ENCODE measurements around the gene DDX1. TPM values are rescaled to one million over a fixed set of nuclear protein-coding genes. Genes with fewer than 3 reads are reported as not detected.
A peak's percentile ranks its signal among the peaks of the same experiment; 100 is the strongest.

The DDX1 gene
- total RNA-seq, 3 donors from 2014 or later, result 57.4 to 72.6 (median 71.0) TPM

DNA sequence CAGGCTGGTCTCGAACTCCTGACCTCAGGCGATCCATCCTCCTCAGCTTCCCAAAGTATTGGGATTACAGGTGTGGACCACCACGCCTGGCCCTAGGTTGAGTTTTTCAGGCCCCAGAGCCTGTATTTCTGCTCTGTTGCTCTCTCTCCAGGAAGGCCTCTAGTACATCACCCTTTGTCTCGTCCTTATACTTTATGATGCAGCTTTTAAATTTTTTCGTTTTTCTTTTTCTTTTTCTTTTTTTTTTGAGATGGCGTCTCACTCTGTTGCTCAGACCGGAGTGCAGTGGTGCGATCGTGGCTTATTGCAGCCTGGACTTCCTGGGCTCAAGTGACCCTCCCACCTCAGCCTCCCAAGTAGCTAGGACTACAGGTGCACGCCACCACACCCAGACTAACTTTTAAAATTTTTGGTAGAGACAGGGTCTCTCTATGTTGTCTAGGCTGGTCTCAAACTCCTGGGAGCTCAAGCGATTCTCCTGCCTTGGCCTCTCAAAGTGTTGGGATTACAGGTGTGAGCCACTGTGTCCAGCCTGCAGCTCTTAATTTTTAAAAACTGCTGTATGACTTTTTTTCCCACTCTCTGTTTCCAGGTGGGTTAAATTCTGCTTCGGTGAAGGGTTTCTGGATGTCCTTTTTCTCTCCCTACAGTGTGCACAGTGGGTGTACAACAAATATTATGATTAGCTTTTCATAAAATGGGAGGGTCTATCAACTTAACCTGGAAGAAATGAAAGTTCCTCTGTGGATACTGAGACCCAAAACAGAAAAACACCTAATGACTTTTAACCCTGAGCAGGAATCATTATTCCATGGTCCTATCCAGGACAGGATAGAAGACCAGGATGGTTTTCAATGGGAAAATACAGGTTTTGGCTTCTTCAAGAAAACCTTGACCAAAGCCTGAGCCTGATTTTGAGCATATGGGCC lies 47.9 kb downstream of the DDX1 start:
- no peak overlapping the region for H3K27ac ChIP-seq
- H3K4me1 ChIP-seq, result no peaks in the 10 kb centered on the region
- H3K4me3 ChIP-seq, result no peak overlapping the region
- H3K9me3 ChIP-seq, result no peaks in the 10 kb centered on the region
- no peaks in the 10 kb centered on the region for H3K36me3 ChIP-seq
- no peak for DNase-seq (ENCODE audit: low spot score in 2 of 2)
- intact Hi-C loops (cut with DNase I; ENCODE audit: low total_unique reads), result no loop called here
- H3K27me3 ChIP-seq, result no peaks in the 10 kb centered on the region
- TF ChIP-seq POLR2AphosphoS5 (IDR thresholded peaks at IDR 0.05), result no peak
- no peak for TF ChIP-seq POLR2A (IDR thresholded peaks at IDR 0.05)
- TF ChIP-seq, protein P1, sequence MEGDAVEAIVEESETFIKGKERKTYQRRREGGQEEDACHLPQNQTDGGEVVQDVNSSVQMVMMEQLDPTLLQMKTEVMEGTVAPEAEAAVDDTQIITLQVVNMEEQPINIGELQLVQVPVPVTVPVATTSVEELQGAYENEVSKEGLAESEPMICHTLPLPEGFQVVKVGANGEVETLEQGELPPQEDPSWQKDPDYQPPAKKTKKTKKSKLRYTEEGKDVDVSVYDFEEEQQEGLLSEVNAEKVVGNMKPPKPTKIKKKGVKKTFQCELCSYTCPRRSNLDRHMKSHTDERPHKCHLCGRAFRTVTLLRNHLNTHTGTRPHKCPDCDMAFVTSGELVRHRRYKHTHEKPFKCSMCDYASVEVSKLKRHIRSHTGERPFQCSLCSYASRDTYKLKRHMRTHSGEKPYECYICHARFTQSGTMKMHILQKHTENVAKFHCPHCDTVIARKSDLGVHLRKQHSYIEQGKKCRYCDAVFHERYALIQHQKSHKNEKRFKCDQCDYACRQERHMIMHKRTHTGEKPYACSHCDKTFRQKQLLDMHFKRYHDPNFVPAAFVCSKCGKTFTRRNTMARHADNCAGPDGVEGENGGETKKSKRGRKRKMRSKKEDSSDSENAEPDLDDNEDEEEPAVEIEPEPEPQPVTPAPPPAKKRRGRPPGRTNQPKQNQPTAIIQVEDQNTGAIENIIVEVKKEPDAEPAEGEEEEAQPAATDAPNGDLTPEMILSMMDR (IDR thresholded peaks at IDR 0.05), result no peak

DNA sequence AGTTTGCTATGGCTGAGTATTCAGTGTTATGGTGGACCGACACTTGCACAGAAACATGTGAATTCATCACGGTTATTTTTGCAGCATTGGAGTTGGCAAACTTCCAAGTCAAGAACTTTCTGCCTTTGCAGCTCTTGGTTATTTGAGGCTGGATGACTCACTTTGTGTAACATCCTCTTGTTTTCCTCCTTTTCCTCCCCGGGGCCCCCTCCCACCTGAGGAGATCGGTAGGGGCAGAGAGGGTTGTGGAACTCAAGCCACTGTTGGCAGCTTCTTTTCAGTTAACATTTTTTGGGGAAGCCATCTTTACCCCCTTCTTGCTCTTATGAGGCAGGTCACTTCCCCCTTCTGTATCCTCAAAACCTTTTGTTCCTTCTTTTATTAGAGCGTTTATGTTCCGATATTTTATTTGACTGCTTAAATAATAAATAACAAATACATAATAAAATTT lies 48.6 kb downstream of the DDX1 start:
- H3K27me3 ChIP-seq, result no peaks in the 10 kb centered on the region
- intact Hi-C loops (cut with DNase I; ENCODE audit: low total_unique reads), result no loop called here
- no peak overlapping the region for H3K4me3 ChIP-seq
- no peaks in the 10 kb centered on the region for H3K36me3 ChIP-seq
- no peak for DNase-seq (ENCODE audit: low spot score in 2 of 2)
- H3K27ac ChIP-seq, result no peak overlapping the region
- TF ChIP-seq POLR2A (IDR thresholded peaks at IDR 0.05) (no peak), POLR2AphosphoS5 (IDR thresholded peaks at IDR 0.05) (peak in 1 of 3 donors; percentile 12)
- H3K4me1 ChIP-seq, result no peaks in the 10 kb centered on the region
- H3K9me3 ChIP-seq, result no peaks in the 10 kb centered on the region

DNA sequence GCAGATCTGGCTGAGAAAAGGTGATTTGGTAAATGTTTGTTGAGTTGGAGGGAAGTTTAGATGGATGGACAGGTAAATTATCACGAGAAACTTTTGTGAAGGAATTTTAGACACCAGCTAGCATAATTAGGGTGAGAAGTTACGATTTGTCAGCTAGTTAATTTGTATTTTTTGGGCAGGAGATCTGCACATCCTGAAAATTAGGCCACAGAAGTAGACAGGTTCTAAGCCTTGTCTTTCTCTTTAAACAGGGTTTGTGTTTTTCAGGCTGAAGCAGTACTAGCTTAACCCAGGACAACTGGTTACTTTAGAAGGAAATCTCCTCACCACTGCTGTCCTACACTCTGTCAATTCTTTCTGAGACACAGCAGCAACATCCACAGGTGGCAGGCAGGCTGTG lies 49.1 kb downstream of the DDX1 start:
- H3K27ac ChIP-seq, result no peak overlapping the region
- H3K36me3 ChIP-seq, result no peaks in the 10 kb centered on the region
- H3K27me3 ChIP-seq, result no peaks in the 10 kb centered on the region
- H3K9me3 ChIP-seq, result no peaks in the 10 kb centered on the region
- TF ChIP-seq POLR2AphosphoS5 (IDR thresholded peaks at IDR 0.05), result no peak
- TF ChIP-seq, protein P1 (IDR thresholded peaks at IDR 0.05), result no peak
- TF ChIP-seq POLR2A (IDR thresholded peaks at IDR 0.05), result no peak
- no peaks in the 10 kb centered on the region for H3K4me1 ChIP-seq
- H3K4me3 ChIP-seq, result no peak overlapping the region
- intact Hi-C loops (cut with DNase I; ENCODE audit: low total_unique reads), result no loop called here
- DNase-seq (ENCODE audit: low spot score in 2 of 2), result no peak

DNA sequence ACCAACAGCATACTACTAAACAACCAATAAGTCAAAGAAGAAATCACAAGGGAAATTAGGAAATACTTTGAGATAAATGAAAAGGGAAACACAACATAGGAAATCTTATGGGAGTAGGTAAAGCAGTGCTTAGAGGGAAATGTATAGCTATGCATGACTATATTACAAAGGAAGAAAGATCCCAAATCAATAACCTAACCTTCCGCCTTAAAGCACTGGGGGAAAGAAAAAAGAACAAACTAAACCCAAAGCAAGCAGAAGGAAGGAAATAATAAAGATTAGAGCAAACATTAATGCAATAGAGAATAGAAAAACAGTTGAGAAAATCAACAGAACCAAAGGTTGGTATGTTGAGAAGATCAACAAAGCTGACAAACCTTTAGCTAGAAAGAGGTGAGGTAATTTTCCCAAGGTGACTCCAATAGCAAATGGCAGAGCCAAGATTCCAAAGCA lies 49.9 kb downstream of the DDX1 start:
- intact Hi-C loops (cut with DNase I; ENCODE audit: low total_unique reads), result no loop called here

DNA sequence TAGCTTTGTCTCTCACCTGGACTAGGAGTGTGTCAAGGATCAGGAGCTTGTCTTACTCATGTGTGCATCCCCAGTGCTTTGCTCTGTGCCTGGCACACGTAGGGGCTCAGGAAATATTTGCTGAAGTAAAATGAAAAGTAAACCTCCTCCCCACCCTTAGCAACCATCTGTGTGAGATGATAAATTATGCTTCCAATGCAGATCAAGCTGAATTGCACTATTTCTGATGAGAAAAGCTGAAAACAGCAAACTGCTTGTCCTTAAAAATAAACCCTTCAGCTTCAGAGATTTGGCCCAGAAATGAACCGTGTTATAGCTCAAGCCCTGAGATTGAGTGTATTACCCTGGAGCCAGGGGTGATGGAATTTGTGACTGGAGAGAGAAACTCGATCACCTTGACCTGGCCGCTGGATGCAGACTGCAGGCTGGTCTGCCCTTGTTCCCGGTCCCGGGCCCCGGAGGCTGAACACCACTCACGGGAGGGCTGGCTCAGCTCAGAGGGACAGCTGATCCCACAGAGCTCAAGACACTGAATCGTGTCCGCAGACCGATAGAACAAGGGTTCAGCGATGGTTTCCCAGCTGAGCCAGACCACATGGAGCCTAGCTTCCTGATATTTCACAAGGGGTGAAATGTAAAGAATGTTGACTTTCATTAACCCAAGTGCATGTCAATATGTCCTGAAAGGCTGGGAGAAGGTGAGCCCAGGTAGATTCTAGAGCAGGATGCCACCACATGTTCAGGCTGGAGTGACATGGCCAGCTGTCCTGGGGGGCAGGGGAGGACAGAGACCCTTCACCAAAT lies 50.5 kb downstream of the DDX1 start:
- Histone ChIP-seq H3K36me3 (no peaks in the 10 kb centered on the region), H3K27ac (no peak overlapping the region), H3K27me3 (no peaks in the 10 kb centered on the region), H3K4me1 (no peaks in the 10 kb centered on the region), H3K9me3 (no peaks in the 10 kb centered on the region), H3K4me3 (no peak overlapping the region)
- no peak for DNase-seq (ENCODE audit: low spot score in 2 of 2)
- intact Hi-C loops (cut with DNase I; ENCODE audit: low total_unique reads), result no loop called here
- TF ChIP-seq POLR2A (IDR thresholded peaks at IDR 0.05) (no peak), POLR2AphosphoS5 (IDR thresholded peaks at IDR 0.05) (no peak)
- TF ChIP-seq, protein P1 (IDR thresholded peaks at IDR 0.05), result no peak

More for the DNA sequence above, 49.9 kb downstream of the DDX1 start:
- Histone ChIP-seq H3K9me3 (no peaks in the 10 kb centered on the region), H3K4me1 (no peaks in the 10 kb centered on the region), H3K27me3 (no peaks in the 10 kb centered on the region), H3K4me3 (no peak overlapping the region), H3K27ac (no peak overlapping the region), H3K36me3 (no peaks in the 10 kb centered on the region)
- DNase-seq (ENCODE audit: low spot score in 2 of 2), result no peak
- no peak for TF ChIP-seq POLR2A (IDR thresholded peaks at IDR 0.05)
- no peak for TF ChIP-seq POLR2AphosphoS5 (IDR thresholded peaks at IDR 0.05)
- TF ChIP-seq, protein P1 (IDR thresholded peaks at IDR 0.05), result no peak

All from breast epithelium (tissue), 4 donors.